ENCODE data around the gene KRT79.
"Not testable (repeated sequence)": the region's sequence is repeated elsewhere in the genome, so short reads cannot be mapped to it uniquely, and the experiment has no call there.

KRT79 gene

GRCh38 chr12:52860102-52860823, 26.2 kb upstream of the KRT79 start:
- no peak for DNase-seq (ENCODE audit: low read depth)

GRCh38 chr12:52857500-52857899, 23.4 kb upstream of the KRT79 start:
- no peak for DNase-seq (ENCODE audit: low read depth)

GRCh38 chr12:52856787-52857186, 22.7 kb upstream of the KRT79 start:
- DNase-seq (ENCODE audit: low read depth): no peak

GRCh38 chr12:52856077-52856476, 22.0 kb upstream of the KRT79 start:
- DNase-seq (ENCODE audit: low read depth): not testable (repeated sequence)

GRCh38 chr12:52851787-52852186, 17.7 kb upstream of the KRT79 start:
- DNase-seq (ENCODE audit: low read depth): no peak

GRCh38 chr12:52850681-52851080, 16.6 kb upstream of the KRT79 start:
- no peak for DNase-seq (ENCODE audit: low read depth)

GRCh38 chr12:52849511-52849910, 15.4 kb upstream of the KRT79 start:
- DNase-seq (ENCODE audit: low read depth): no peak

- DNase-seq (ENCODE audit: low read depth): no peak
Observed at GRCh38 chr12:52848661-52849255, 14.6 kb upstream of the KRT79 start, which contains the start of gene KRT78. Gene KRT78, minus strand, starts transcription at chr12:52848994. Its CDS starts 64 bp downstream, at chr12:52848930.

GRCh38 chr12:52847335-52848102, 13.4 kb upstream of the KRT79 start:
- no peak for DNase-seq (ENCODE audit: low read depth)

- DNase-seq (ENCODE audit: low read depth): no peak
Observed at GRCh38 chr12:52846356-52846970, 12.4 kb upstream of the KRT79 start.

GRCh38 chr12:52845946-52846345, 11.8 kb upstream of the KRT79 start:
- no peak for DNase-seq (ENCODE audit: low read depth)

- DNase-seq (ENCODE audit: low read depth): no peak
Observed at GRCh38 chr12:52844386-52844785, 10.3 kb upstream of the KRT79 start.

GRCh38 chr12:52839436-52840105, 5.5 kb upstream of the KRT79 start:
- DNase-seq (ENCODE audit: low read depth): no peak

- no peak for DNase-seq (ENCODE audit: low read depth)
Observed at GRCh38 chr12:52838609-52839435, 4.7 kb upstream of the KRT79 start.

- no peak for DNase-seq (ENCODE audit: low read depth)
Observed at GRCh38 chr12:52837781-52838608, 3.9 kb upstream of the KRT79 start.

- no peak for DNase-seq (ENCODE audit: low read depth)
Observed at GRCh38 chr12:52837413-52837741, 3.3 kb upstream of the KRT79 start.

GRCh38 chr12:52836491-52837412, 2.6 kb upstream of the KRT79 start:
- no peak for DNase-seq (ENCODE audit: low read depth)

- peak; percentile 69 for DNase-seq (ENCODE audit: low read depth)
Observed at GRCh38 chr12:52836042-52836466, 1.9 kb upstream of the KRT79 start.

All from activated T-cell treated with anti-CD3 and anti-CD28 coated beads for 48 hours (primary cell).